SK-N-SH treated with all-trans-retinoic acid at 6 μM for 48 hours (cell line): Measurements from ENCODE around the gene TEX29.

Experiments
- ATAC-seq: fragments of 200-7000 bp; cut with Tn5 transposase; 3 replicates; pipeline ENCODE4 v1.9.1; 2020; ENCODE audit warnings: mild to moderate bottlenecking, moderate library complexity
- BACH2 ChIP-seq: fragments of 250-450 bp; sonication (Bioruptor Pico); IDR thresholded peaks from 2 replicates; pipeline ENCODE4 v1.9.0; 2021; ENCODE audit warnings: mild to moderate bottlenecking, borderline replicate concordance
- CREB5 ChIP-seq: fragments of 250-450 bp; sonication (Bioruptor Pico); IDR thresholded peaks from 2 replicates; pipeline ENCODE4 v1.5.1; 2020; ENCODE audit warnings: low read depth, mild to moderate bottlenecking, moderate library complexity
- CSDC2 ChIP-seq: fragments of 250-450 bp; sonication (Bioruptor Pico); IDR thresholded peaks from 2 replicates; pipeline ENCODE4 v1.5.0; 2020; ENCODE audit warnings: mild to moderate bottlenecking, moderate library complexity
- ESRRG ChIP-seq: fragments of 250-450 bp; sonication (Bioruptor Pico); IDR thresholded peaks from 2 replicates; pipeline ENCODE4 v1.6.1; 2021; ENCODE audit warnings: mild to moderate bottlenecking
- GLIS3 ChIP-seq: fragments of 250-450 bp; sonication (Bioruptor Pico); IDR thresholded peaks from 2 replicates; pipeline ENCODE4 v1.5.0; 2020; ENCODE audit warnings: mild to moderate bottlenecking, moderate library complexity
- ISL1 ChIP-seq: fragments of 250-450 bp; sonication (Bioruptor Pico); IDR thresholded peaks from 2 replicates; pipeline ENCODE4 v2.1.2; 2022; ENCODE audit warnings: mild to moderate bottlenecking, moderate library complexity
- OSR1 ChIP-seq: fragments of 250-450 bp; sonication (Bioruptor Pico); IDR thresholded peaks from 2 replicates; pipeline ENCODE4 v1.8.0; 2022; ENCODE audit warnings: moderate library complexity, mild to moderate bottlenecking, inconsistent platforms
- POU6F1 ChIP-seq: fragments of 250-450 bp; sonication (Bioruptor Pico); IDR thresholded peaks from 2 replicates; pipeline ENCODE4 v1.8.0; 2021; ENCODE audit warnings: low read depth, mild to moderate bottlenecking, moderate library complexity, borderline replicate concordance
- PPARA ChIP-seq: fragments of 250-450 bp; sonication (Bioruptor Pico); IDR thresholded peaks from 2 replicates; pipeline ENCODE4 v1.5.0; 2020; ENCODE audit warnings: mild to moderate bottlenecking, borderline replicate concordance
- RARB ChIP-seq: fragments of 250-450 bp; sonication (Bioruptor Pico); IDR thresholded peaks from 2 replicates; pipeline ENCODE4 v1.8.0; 2021; ENCODE audit warnings: mild to moderate bottlenecking, moderate library complexity
- SNAI2 ChIP-seq: fragments of 250-450 bp; sonication (Bioruptor Pico); IDR thresholded peaks from 2 replicates; pipeline ENCODE4 v1.5.0; 2020; ENCODE audit warnings: mild to moderate bottlenecking, moderate library complexity
- TCF4 ChIP-seq: fragments of 250-450 bp; sonication (Bioruptor Pico); IDR thresholded peaks from 2 replicates; pipeline ENCODE4 v1.8.0; 2021; ENCODE audit warnings: mild to moderate bottlenecking, moderate library complexity, borderline replicate concordance
- TOX ChIP-seq: fragments of 250-450 bp; sonication (Bioruptor Pico); IDR thresholded peaks from 2 replicates; pipeline ENCODE4 v1.8.0; 2021; ENCODE audit warnings: mild to moderate bottlenecking, moderate library complexity, borderline replicate concordance
- TSHZ2 ChIP-seq: fragments of 250-450 bp; sonication (Bioruptor Pico); IDR thresholded peaks from 2 replicates; pipeline ENCODE4 v1.5.0; 2020; ENCODE audit warnings: mild to moderate bottlenecking, moderate library complexity
- ZC3H10 ChIP-seq: fragments of 250-450 bp; sonication (Bioruptor Pico); IDR thresholded peaks from 2 replicates; pipeline ENCODE4 v1.5.1; 2021; ENCODE audit warnings: mild to moderate bottlenecking, moderate library complexity
- ZFP3 ChIP-seq: fragments of 250-450 bp; sonication (Bioruptor Pico); IDR thresholded peaks from 2 replicates; pipeline ENCODE4 v1.5.0; 2020; ENCODE audit warnings: mild to moderate bottlenecking, moderate library complexity
- ZFP30 ChIP-seq: fragments of 450-650 bp; formaldehyde crosslinking; IDR thresholded peaks from 2 replicates; pipeline ENCODE4 v1.5.0; 2022; ENCODE audit warnings: mild to moderate bottlenecking, moderate library complexity
- ZNF565 ChIP-seq: fragments of 450-650 bp; formaldehyde crosslinking; conservative IDR thresholded peaks from 2 replicates; pipeline ENCODE4 v1.5.0; 2020; ENCODE audit warnings: low read depth, mild to moderate bottlenecking, moderate library complexity
- ZNF70 ChIP-seq: fragments of 450-650 bp; formaldehyde crosslinking; IDR thresholded peaks from 2 replicates; pipeline ENCODE4 v1.5.0; 2020; ENCODE audit warnings: mild to moderate bottlenecking, moderate library complexity
- ZNF8 ChIP-seq: fragments of 450-650 bp; formaldehyde crosslinking; IDR thresholded peaks from 2 replicates; pipeline ENCODE4 v1.5.0; 2020; ENCODE audit warnings: mild to moderate bottlenecking, moderate library complexity

TEX29 gene

GRCh38 chr13:111371720-111372119 lies 51.3 kb downstream of the TEX29 start:
- no peak for ATAC-seq
- TF ChIP-seq TCF4 (CRISPR knock-in tag) (no peak), ZNF70 (CRISPR knock-in tag) (no peak), POU6F1 (CRISPR knock-in tag) (no peak), ZC3H10 (no peak), OSR1 (CRISPR knock-in tag) (no peak), SNAI2 (CRISPR knock-in tag) (no peak), ZNF8 (CRISPR knock-in tag) (no peak), ZNF565 (no peak)
- TF ChIP-seq, all 23 proteins: peak for 0

- no peak for ATAC-seq
- TF ChIP-seq ZC3H10, result no peak
- TF ChIP-seq GLIS3, result no peak
- no peak for TF ChIP-seq RARB (CRISPR knock-in tag)
- TF ChIP-seq, all 23 proteins: peak for 0
Observed at GRCh38 chr13:111372651-111373425, 52.4 kb downstream of the TEX29 start.

- ATAC-seq, result no peak
- TF ChIP-seq ZFP3 (CRISPR knock-in tag), result no peak
- no peak for TF ChIP-seq POU6F1 (CRISPR knock-in tag)
- TF ChIP-seq CREB5 (CRISPR knock-in tag), result no peak
- no peak for TF ChIP-seq SNAI2 (CRISPR knock-in tag)
- no peak for TF ChIP-seq ZC3H10
- TF ChIP-seq ISL1 (CRISPR knock-in tag), result no peak
- no peak for TF ChIP-seq RARB (CRISPR knock-in tag)
- no peak for TF ChIP-seq GLIS3
- no peak for TF ChIP-seq TCF4 (CRISPR knock-in tag)
- TF ChIP-seq CSDC2 (CRISPR knock-in tag), result no peak
- TF ChIP-seq OSR1 (CRISPR knock-in tag), result no peak
- TF ChIP-seq PPARA, result no peak
- TF ChIP-seq, all 23 proteins: peak for 0
Observed at GRCh38 chr13:111373486-111373885, 53.0 kb downstream of the TEX29 start.

- ATAC-seq, result no peak
- no peak for TF ChIP-seq ESRRG (CRISPR knock-in tag)
- no peak for TF ChIP-seq POU6F1 (CRISPR knock-in tag)
- TF ChIP-seq OSR1 (CRISPR knock-in tag), result no peak
- TF ChIP-seq, all 23 proteins: peak for 0
Observed at GRCh38 chr13:111380431-111380830, 60.0 kb downstream of the TEX29 start.

- TF ChIP-seq ZNF70 (CRISPR knock-in tag) (no peak), GLIS3 (no peak), ZC3H10 (no peak), POU6F1 (CRISPR knock-in tag) (no peak), PPARA (no peak), TSHZ2 (no peak), ESRRG (CRISPR knock-in tag) (no peak), BACH2 (CRISPR knock-in tag) (no peak), SNAI2 (CRISPR knock-in tag) (no peak), ISL1 (CRISPR knock-in tag) (no peak), CREB5 (CRISPR knock-in tag) (no peak), ZNF565 (no peak), RARB (CRISPR knock-in tag) (no peak), CSDC2 (CRISPR knock-in tag) (no peak), TOX (CRISPR knock-in tag) (no peak), ZFP30 (no peak)
- ATAC-seq, result no peak
Observed at GRCh38 chr13:111382411-111382810, 62.0 kb downstream of the TEX29 start.
